ENCODE results near the gene MOB3B.

GRCh38 chr9:27422279-27422834, 107.3 kb downstream of the MOB3B start:
- TF ChIP-seq CTCF (IDR thresholded peaks at IDR 0.05): no peak
- TF ChIP-seq SIN3A (IDR thresholded peaks at IDR 0.05; ENCODE audit: borderline replicate concordance, low read depth, low read length): no peak
- TF ChIP-seq MXI1 (IDR thresholded peaks at IDR 0.05; ENCODE audit: low read depth, low read length): no peak
- TF ChIP-seq POLR2AphosphoS5 (IDR thresholded peaks at IDR 0.05; ENCODE audit: low read depth, low read length): no peak
- no peak for TF ChIP-seq EP300 (IDR thresholded peaks at IDR 0.05; ENCODE audit: borderline replicate concordance in 1 of 2, low read depth in 1 of 2, low read length in 1 of 2)
- no peak for TF ChIP-seq YY1 (IDR thresholded peaks at IDR 0.05; ENCODE audit: low read depth)
